Coronary artery (tissue), 2 donors: ENCODE data around the gene CCL20.
A peak's percentile ranks its signal among the peaks of the same experiment; 100 is the strongest.

Source experiments
- DNase-seq: peaks from one replicate; pipeline ENCODE4 v3.0.0-alpha.2; 2017; ENCODE audit warnings: low spot score
- H3K27ac ChIP-seq, 2 donors: fragments of 200-600 bp; sonication (generic); one replicate each; pipeline ENCODE4 v1.5.1; 2016 to 2019
- H3K4me3 ChIP-seq: fragments of 200-600 bp; sonication (generic); 2 replicates; pipeline ENCODE4 v1.5.1; 2016; ENCODE audit warnings: mild to moderate bottlenecking, moderate library complexity
- TF ChIP-seq, protein P1 (sequence below): fragments of 200-600 bp; sonication (generic); IDR thresholded peaks from one replicate; pipeline ENCODE4 v1.5.1; 2019; ENCODE audit warnings: antibody characterized with exemption

The CCL20 gene

DNA sequence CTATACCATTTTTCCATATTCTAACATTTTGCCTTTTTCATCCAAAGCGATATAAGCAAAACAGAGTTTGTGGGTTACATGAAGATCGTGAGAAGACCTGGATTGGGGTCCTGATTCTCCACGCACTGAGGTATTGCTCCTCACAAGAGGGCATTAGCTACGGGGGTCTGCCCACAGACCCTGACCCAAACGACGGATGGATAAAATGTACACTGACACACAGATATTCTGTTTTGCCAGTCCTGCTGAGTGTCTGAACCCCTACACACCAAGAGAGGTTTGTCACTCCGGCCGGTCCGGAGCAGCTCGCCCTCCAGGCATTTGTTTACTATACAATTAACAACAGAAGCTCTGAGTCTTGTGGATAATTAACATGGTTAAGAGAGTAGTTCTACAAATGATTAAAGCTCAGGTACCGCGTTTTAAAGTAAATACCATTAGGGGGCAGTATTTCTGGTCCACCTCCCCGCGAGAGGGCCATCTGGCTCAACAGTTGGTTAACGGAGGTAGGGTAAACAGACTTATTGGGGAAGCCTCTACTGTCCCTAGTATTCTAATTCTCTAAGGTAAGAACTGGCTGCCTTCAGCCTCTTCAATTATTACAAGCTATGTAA is 39.5 kb upstream of the CCL20 start:
- H3K27ac ChIP-seq: no peak overlapping the region
- DNase-seq: no peak
- TF ChIP-seq, protein P1, sequence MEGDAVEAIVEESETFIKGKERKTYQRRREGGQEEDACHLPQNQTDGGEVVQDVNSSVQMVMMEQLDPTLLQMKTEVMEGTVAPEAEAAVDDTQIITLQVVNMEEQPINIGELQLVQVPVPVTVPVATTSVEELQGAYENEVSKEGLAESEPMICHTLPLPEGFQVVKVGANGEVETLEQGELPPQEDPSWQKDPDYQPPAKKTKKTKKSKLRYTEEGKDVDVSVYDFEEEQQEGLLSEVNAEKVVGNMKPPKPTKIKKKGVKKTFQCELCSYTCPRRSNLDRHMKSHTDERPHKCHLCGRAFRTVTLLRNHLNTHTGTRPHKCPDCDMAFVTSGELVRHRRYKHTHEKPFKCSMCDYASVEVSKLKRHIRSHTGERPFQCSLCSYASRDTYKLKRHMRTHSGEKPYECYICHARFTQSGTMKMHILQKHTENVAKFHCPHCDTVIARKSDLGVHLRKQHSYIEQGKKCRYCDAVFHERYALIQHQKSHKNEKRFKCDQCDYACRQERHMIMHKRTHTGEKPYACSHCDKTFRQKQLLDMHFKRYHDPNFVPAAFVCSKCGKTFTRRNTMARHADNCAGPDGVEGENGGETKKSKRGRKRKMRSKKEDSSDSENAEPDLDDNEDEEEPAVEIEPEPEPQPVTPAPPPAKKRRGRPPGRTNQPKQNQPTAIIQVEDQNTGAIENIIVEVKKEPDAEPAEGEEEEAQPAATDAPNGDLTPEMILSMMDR: no peak
- H3K4me3 ChIP-seq: no peak overlapping the region

DNA sequence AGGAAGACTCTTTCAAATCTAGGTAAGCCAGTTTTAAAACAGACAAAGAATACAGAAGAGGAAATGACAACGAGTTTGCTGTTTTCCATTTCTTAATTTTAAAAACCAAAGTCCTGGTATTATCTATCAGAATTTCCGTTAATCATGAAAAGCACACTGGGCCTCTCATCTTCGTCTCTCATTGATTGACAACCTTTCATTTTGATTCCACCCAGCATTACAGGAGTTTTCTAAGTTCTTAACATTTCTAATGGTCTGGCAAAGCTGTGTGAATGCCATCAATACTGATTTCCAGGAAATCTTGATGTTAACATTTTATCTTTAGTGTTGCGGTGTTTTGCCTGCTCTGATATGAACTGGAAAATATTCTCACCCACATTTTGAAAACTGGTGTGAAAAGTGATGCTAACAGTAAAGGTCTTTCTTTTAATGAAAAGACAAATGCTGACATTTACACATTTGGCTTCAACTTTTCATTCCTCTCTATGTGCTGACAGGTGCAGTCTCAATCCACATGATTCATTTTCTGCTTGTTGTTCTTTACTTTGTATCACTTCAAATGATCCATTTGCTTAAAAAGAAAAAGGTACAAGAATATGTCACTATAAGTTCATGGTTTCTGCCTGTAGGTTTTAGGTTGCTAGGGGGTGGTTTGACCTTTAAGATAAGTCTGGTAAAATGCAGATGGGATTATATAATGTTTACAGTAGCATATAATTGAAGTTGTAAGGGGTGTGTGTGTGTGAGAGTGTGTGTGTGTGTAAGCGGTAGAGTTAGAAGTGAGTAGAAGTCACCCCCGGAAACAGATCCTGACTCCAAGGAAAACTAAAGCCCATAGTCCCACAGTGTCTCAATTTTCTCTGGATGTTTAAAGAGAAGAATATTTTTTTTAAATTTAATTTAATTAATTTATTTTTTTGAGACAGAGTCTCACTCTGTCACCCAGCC is 38.5 kb upstream of the CCL20 start:
- TF ChIP-seq, protein P1: no peak
- no peak overlapping the region for H3K27ac ChIP-seq
- no peak overlapping the region for H3K4me3 ChIP-seq
- DNase-seq: no peak

DNA sequence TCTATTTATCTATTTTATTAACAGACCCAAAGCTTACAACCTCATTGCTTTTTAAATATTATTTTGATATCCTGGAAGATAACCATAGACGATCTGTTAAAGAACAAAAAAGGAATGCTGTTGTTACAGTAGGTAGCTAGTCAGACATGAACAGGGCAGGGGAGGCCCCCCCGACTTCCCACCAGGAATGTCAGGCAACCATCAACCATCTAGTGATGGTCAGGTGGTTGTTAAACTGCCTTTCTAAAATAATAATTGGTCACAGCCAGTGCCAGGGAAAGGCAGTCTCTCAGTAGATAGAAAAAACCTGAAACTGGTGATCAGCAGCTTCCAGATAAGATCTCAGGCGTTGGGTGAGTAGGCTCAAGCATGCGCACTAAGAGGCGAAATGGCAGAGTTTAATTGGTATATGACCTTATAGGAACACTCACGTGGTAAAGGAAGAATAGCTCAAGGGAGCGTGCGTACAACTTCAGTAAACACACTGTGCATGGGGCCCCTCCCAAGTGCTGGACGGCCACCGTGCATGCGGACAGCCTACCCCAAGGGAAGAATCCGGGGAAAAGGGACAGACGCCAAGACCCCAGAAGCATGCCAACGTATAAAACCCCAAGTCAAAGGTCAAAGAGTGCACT is 32.5 kb upstream of the CCL20 start:
- Histone ChIP-seq H3K27ac (no peak overlapping the region), H3K4me3 (no peak overlapping the region)
- TF ChIP-seq, protein P1: no peak
- no peak for DNase-seq

DNA sequence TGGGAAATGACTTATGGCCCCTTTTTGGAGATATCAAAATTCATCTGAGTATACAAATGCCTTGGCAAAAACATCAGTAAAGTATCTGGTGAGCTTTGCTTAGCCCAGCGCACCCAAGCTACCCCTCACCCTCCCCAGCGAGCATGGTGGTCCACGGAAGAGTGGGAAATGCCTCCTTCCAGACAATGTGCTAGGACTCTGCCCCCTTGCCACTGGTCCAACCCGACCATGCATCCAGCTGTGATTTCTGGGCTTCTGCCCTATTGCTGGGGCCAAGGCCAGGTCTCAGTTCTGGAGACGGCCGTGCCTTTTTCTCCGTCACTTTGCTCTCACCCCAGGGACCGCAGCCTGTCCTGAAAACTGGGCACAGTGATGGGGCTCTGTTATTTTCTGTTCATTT is 31.8 kb upstream of the CCL20 start:
- H3K4me3 ChIP-seq: no peak overlapping the region
- TF ChIP-seq, protein P1: no peak
- no peak overlapping the region for H3K27ac ChIP-seq
- DNase-seq: no peak

DNA sequence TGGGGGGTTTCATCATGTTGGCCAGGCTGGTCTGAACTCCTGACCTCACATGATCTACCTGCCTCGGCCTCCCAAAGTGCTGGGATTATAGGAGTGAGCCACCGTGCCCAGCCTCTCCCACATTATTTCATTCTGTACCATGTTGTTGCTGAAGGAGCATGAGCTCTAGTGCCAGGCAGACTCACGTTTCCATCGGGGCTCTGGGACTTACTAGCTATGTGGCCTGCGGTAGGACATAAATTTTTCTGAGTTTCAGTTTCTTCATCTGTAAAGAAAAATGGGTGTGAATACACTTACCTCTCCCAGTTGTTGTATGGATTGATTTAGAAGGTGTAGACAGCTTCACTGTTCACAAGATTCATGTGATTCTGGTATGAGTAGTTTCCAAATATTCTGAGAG is 30.8 kb upstream of the CCL20 start:
- Histone ChIP-seq H3K27ac (no peak overlapping the region), H3K4me3 (no peak overlapping the region)
- DNase-seq: no peak
- TF ChIP-seq, protein P1: no peak

DNA sequence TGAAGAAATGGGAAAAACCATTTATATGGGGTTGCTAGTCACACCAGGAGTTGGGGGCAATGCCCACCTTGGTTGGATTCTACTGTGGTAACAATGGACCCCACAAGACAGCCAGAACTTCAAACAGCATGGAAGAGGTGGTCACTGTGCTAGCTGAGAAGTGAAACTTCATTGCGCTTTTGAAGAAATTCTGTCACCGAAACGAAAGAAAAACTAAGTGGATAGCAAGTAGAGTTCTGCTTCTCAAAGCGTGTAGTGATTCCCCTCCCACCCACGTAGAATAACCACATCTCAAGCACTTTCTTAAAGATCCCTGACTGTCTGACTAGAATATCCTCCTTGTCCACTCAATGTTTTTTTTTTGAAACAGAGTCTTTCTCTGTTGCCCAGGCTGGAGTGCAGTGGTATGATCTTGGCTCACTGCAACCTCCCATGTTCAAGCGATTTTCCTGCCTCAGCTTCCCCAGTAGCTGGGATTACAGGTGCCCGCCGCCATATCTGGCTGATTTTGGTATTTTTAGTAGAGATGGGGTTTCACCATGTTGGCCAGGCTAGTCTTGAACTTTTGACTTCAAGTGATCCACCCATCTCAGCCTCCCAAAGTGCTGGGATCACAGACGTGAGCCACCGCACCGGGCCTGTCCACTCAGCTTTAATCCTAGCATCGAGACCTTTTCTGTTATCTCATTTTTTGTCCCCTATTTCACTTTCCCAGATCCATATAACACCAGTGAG is 30.1 kb upstream of the CCL20 start:
- no peak overlapping the region for H3K4me3 ChIP-seq
- H3K27ac ChIP-seq: peak overlapping the region in 1 of 2 donors; percentile 28
- DNase-seq: no peak
- TF ChIP-seq, protein P1: no peak
